HG02840 (cell line): ENCODE results near the gene CAPZA1.
"Not testable (repeated sequence)": the region's sequence is repeated elsewhere in the genome, so short reads cannot be mapped to it uniquely, and the experiment has no call there.

Experiments used
- ATAC-seq: cut with Tn5 transposase; IDR thresholded peaks from one replicate; pipeline ENCODE4 v1.9.1; 2021; ENCODE audit warnings: mild to moderate bottlenecking, moderate library complexity, moderate number of reproducible peaks; ENCODE audit not compliant: unreplicated experiment, low FRiP score

Gene CAPZA1

GRCh38 chr1:112626193-112626592, 6.6 kb downstream of the CAPZA1 start:
- no peak for ATAC-seq

- ATAC-seq = no peak
Measured at GRCh38 chr1:112626887-112627286, 7.3 kb downstream of the CAPZA1 start.

- ATAC-seq = no peak
Measured at GRCh38 chr1:112628516-112628915, 8.9 kb downstream of the CAPZA1 start.

- ATAC-seq = no peak
Measured at GRCh38 chr1:112629256-112629655, 9.6 kb downstream of the CAPZA1 start.

- ATAC-seq = no peak
Measured at GRCh38 chr1:112633628-112634027, 14.0 kb downstream of the CAPZA1 start.

GRCh38 chr1:112634367-112634766, 14.7 kb downstream of the CAPZA1 start:
- no peak for ATAC-seq

GRCh38 chr1:112636056-112636455, 16.4 kb downstream of the CAPZA1 start:
- peak; percentile 17 for ATAC-seq

- peak; percentile 42 for ATAC-seq
Measured at GRCh38 chr1:112636597-112637253, 17.1 kb downstream of the CAPZA1 start.

GRCh38 chr1:112637254-112638109, 17.9 kb downstream of the CAPZA1 start:
- no peak for ATAC-seq

GRCh38 chr1:112638110-112638428, 18.4 kb downstream of the CAPZA1 start:
- ATAC-seq = no peak

- not testable (repeated sequence) for ATAC-seq
Measured at GRCh38 chr1:112640437-112640836, 20.8 kb downstream of the CAPZA1 start.

GRCh38 chr1:112643080-112643479, 23.4 kb downstream of the CAPZA1 start:
- no peak for ATAC-seq

GRCh38 chr1:112646225-112646624, 26.6 kb downstream of the CAPZA1 start:
- no peak for ATAC-seq

GRCh38 chr1:112651205-112651604, 31.6 kb downstream of the CAPZA1 start:
- no peak for ATAC-seq

GRCh38 chr1:112665857-112666256, 46.2 kb downstream of the CAPZA1 start:
- ATAC-seq = no peak

- no peak for ATAC-seq
Measured at GRCh38 chr1:112666946-112667345, 47.3 kb downstream of the CAPZA1 start.

- no peak for ATAC-seq
Measured at GRCh38 chr1:112672009-112672408, 52.4 kb downstream of the CAPZA1 start.

- ATAC-seq = no peak
Measured at GRCh38 chr1:112672842-112673241, 53.2 kb downstream of the CAPZA1 start.

GRCh38 chr1:112673592-112674439, 54.2 kb downstream of the CAPZA1 start:
- no peak for ATAC-seq

GRCh38 chr1:112674440-112674985, 54.9 kb downstream of the CAPZA1 start, which contains the start of gene MOV10:
Gene MOV10 (plus strand): TSS chr1:112674659. CDS start chr1:112674913, 254 bp downstream.
- ATAC-seq = peak; percentile 48
